ENCODE measurements around the gene CBX7. TPM values are rescaled to one million over a fixed set of nuclear protein-coding genes. Genes with fewer than 3 reads are reported as not detected.

The CBX7 gene
- total and polyA plus RNA-seq, 2 of the 4 experiments (the other 2 are of a cell fraction): 0.90 to 3.6 TPM

- CTCF ChIA-PET: interaction anchor here (0.7 kb wide), 1 partner anchor 127 kb away, joined by 3 read pairs; no protein-coding TSS in a partner anchor
- H4K20me1 ChIP-seq (ENCODE audit: insufficient read depth, low read length): no peaks in the 10 kb centered on the region
- dilution Hi-C loops (cut with HindIII; ENCODE audit: low sequenced_read_pairs, unreplicated experiment) (no loop called here), intact Hi-C loops (cut with micrococcal nuclease) (no loop called here), in situ Hi-C loops (cut with MboI; ENCODE audit: low sequenced_read_pairs) (no loop called here)
- H2BK120ac ChIP-seq (ENCODE audit: low read depth, low read length): peak overlapping the region; percentile 91
- H3K23ac ChIP-seq (ENCODE audit: low read depth, low read length): no peak overlapping the region
- DNase-seq (peak; percentile 63), ATAC-seq (ENCODE audit: low read depth) (peak; percentile 70)
- no peak overlapping the region for H3K56ac ChIP-seq (ENCODE audit: extremely low read depth, insufficient read depth, low read length)
- peak overlapping the region; percentile 79 for H2BK20ac ChIP-seq (ENCODE audit: low read depth, low read length)
- peak overlapping the region in 1 of 2 experiments; percentile 88; a peak in 2 of 4 replicates for H4K8ac ChIP-seq (ENCODE audit: low read depth in 2 of 2, low read length in 2 of 2)
- H2AFZ ChIP-seq (replicated peaks; ENCODE audit: low read length, poor library complexity): peak overlapping the region; percentile 84
- H3K14ac ChIP-seq (replicated peaks; ENCODE audit: low read depth, low read length): peak overlapping the region; percentile 58
- 0 out of 2 replicates have a peak, but pooled peaks cover 3% of the 10 kb centered on the region for H3K9me3 ChIP-seq (ENCODE audit: control insufficient read depth, insufficient read depth, low read length)
- H3K9ac ChIP-seq (ENCODE audit: low read depth, low read length): no peak overlapping the region
- H2BK15ac ChIP-seq (ENCODE audit: low read depth, low read length): peak overlapping the region; percentile 92; the same call in 2 of the 3 replicates
- H3K4me1 ChIP-seq (ENCODE audit: control insufficient read depth, insufficient read depth, low read length): peaks cover 10% of the 10 kb centered on the region
- WGBS, 2 experiments (ENCODE audit: extremely low coverage in 2 of 2, insufficient read length in 1 of 2): 80% methylated on average over 2 of the region's 13 CpGs; no CpG with 5 or more reads in 1 of the 2 experiments
- peak overlapping the region; percentile 83 for H3K4ac ChIP-seq (ENCODE audit: low read depth, low read length)
- H2BK5ac ChIP-seq (ENCODE audit: low read depth, low read length, poor library complexity, severe bottlenecking): peak overlapping the region; percentile 42
- no peak overlapping the region for H3K4me2 ChIP-seq (ENCODE audit: low read depth, low read length)
- peaks cover 10% of the 10 kb centered on the region; the same call in 1 of the 2 replicates for H3K9me1 ChIP-seq (ENCODE audit: insufficient read depth, low read length)
- peak overlapping the region; percentile 33 for H2AK9ac ChIP-seq (replicated peaks; ENCODE audit: low read depth, low read length, poor library complexity)
- POLR2A ChIA-PET (ENCODE audit: unreplicated experiment): no interaction called here
- H4K5ac ChIP-seq (ENCODE audit: low read depth, low read length): peak overlapping the region; percentile 19; the same call in 1 of the 2 replicates
- no peaks in the 10 kb centered on the region for H3K27me3 ChIP-seq (ENCODE audit: control insufficient read depth, insufficient read depth, low read length)
- H3K4me3 ChIP-seq (ENCODE audit: insufficient read depth, low read depth, low read length): no peak overlapping the region
- no TSS peak for BruUV-seq (replicated peaks)
- peak overlapping the region; percentile 93; the same call in 1 of the 2 replicates for H4K91ac ChIP-seq (ENCODE audit: insufficient read depth, low read depth, low read length)
- 0 out of 2 replicates have a peak overlapping the region, but pooled peaks have one; percentile 4 for H3K27ac ChIP-seq (ENCODE audit: insufficient read depth, low read length)
- no peaks in the 10 kb centered on the region for H3K79me1 ChIP-seq (ENCODE audit: low read depth in 1 of 2, low read length in 2 of 2)
- H3K18ac ChIP-seq (ENCODE audit: low read depth, low read length): peak overlapping the region; percentile 0; the same call in 1 of the 2 replicates
- H3K36me3 ChIP-seq (ENCODE audit: control insufficient read depth, insufficient read depth, low read length): no peaks in the 10 kb centered on the region
- H2AK5ac ChIP-seq (ENCODE audit: low read depth, low read length): peak overlapping the region; percentile 79
- TF ChIP-seq RFX5 (IDR thresholded peaks at IDR 0.05; ENCODE audit: low read depth, low read length): no peak
- TF ChIP-seq, protein P1, sequence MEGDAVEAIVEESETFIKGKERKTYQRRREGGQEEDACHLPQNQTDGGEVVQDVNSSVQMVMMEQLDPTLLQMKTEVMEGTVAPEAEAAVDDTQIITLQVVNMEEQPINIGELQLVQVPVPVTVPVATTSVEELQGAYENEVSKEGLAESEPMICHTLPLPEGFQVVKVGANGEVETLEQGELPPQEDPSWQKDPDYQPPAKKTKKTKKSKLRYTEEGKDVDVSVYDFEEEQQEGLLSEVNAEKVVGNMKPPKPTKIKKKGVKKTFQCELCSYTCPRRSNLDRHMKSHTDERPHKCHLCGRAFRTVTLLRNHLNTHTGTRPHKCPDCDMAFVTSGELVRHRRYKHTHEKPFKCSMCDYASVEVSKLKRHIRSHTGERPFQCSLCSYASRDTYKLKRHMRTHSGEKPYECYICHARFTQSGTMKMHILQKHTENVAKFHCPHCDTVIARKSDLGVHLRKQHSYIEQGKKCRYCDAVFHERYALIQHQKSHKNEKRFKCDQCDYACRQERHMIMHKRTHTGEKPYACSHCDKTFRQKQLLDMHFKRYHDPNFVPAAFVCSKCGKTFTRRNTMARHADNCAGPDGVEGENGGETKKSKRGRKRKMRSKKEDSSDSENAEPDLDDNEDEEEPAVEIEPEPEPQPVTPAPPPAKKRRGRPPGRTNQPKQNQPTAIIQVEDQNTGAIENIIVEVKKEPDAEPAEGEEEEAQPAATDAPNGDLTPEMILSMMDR (conservative IDR thresholded peaks at IDR 0.05; ENCODE audit: low read depth, low read length): no peak
- TF ChIP-seq, protein P2, sequence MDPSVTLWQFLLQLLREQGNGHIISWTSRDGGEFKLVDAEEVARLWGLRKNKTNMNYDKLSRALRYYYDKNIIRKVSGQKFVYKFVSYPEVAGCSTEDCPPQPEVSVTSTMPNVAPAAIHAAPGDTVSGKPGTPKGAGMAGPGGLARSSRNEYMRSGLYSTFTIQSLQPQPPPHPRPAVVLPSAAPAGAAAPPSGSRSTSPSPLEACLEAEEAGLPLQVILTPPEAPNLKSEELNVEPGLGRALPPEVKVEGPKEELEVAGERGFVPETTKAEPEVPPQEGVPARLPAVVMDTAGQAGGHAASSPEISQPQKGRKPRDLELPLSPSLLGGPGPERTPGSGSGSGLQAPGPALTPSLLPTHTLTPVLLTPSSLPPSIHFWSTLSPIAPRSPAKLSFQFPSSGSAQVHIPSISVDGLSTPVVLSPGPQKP (IDR thresholded peaks at IDR 0.05; ENCODE audit: borderline replicate concordance, low read depth, low read length): no peak
- no peak for TF ChIP-seq RCOR1 (IDR thresholded peaks at IDR 0.05; ENCODE audit: insufficient replicate concordance, low read length)
- no peak for TF ChIP-seq MAZ (IDR thresholded peaks at IDR 0.05; ENCODE audit: borderline replicate concordance, low read depth, low read length)
- TF ChIP-seq CHD1 (IDR thresholded peaks at IDR 0.05; ENCODE audit: low read depth, low read length): no peak
- TF ChIP-seq POLR2A (IDR thresholded peaks at IDR 0.05; ENCODE audit: low read depth, low read length): no peak
- no peak for TF ChIP-seq MXI1 (IDR thresholded peaks at IDR 0.05; ENCODE audit: borderline replicate concordance, low read depth, low read length)
- no peak for TF ChIP-seq USF2 (IDR thresholded peaks at IDR 0.05; ENCODE audit: low read depth, low read length)
- no peak for TF ChIP-seq SMC3 (IDR thresholded peaks at IDR 0.05; ENCODE audit: low read depth, low read length)
- no peak for TF ChIP-seq BHLHE40 (IDR thresholded peaks at IDR 0.05; ENCODE audit: low read depth, low read length)
- no peak for TF ChIP-seq RAD21 (IDR thresholded peaks at IDR 0.05; ENCODE audit: low read length)
- TF ChIP-seq CEBPB (IDR thresholded peaks at IDR 0.05; ENCODE audit: low read depth, low read length): no peak
- no peak for TF ChIP-seq MAFK (IDR thresholded peaks at IDR 0.05; ENCODE audit: low read depth, low read length)
- TF ChIP-seq NFE2L2 (IDR thresholded peaks at IDR 0.05; ENCODE audit: low read depth, low read length): no peak
Measured at GRCh38 chr22:39183991-39184585, 31.6 kb upstream of the CBX7 start.

All from IMR-90 (cell line).